ENCODE results near the gene ZNF334.

The ZNF334 gene

DNA sequence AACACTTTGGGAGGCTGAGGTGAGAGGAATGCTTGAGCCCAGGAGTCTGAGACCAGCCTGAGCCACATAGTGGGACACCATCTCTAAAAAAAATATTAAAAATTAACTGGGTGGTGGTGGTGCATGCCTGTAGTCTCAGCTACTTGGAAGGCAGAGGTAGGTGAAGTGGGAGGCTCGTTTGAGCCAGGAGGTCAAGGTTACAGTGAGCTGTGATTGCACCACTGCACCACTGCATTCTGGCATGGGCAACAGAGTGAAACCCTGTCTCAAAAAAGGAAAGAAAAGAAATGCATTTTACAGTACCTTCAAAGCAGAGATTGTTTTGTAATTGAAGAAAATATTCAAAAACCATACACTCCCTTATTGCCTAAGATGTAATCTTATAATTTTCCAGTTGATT lies 30.6 kb upstream of the ZNF334 start:
- TF ChIP-seq, protein P1, sequence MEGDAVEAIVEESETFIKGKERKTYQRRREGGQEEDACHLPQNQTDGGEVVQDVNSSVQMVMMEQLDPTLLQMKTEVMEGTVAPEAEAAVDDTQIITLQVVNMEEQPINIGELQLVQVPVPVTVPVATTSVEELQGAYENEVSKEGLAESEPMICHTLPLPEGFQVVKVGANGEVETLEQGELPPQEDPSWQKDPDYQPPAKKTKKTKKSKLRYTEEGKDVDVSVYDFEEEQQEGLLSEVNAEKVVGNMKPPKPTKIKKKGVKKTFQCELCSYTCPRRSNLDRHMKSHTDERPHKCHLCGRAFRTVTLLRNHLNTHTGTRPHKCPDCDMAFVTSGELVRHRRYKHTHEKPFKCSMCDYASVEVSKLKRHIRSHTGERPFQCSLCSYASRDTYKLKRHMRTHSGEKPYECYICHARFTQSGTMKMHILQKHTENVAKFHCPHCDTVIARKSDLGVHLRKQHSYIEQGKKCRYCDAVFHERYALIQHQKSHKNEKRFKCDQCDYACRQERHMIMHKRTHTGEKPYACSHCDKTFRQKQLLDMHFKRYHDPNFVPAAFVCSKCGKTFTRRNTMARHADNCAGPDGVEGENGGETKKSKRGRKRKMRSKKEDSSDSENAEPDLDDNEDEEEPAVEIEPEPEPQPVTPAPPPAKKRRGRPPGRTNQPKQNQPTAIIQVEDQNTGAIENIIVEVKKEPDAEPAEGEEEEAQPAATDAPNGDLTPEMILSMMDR (IDR thresholded peaks at IDR 0.05; ENCODE audit: low read depth, low read length, missing control alignments), result no peak
- in situ Hi-C loops (cut with HindIII; ENCODE audit: low pct_ligation_motif_present, low sequenced_read_pairs), result no loop called here
- Histone ChIP-seq H3K27ac (no peak overlapping the region), H3K27me3 (replicated peaks) (no peaks in the 10 kb centered on the region), H3K4me3 (ENCODE audit: low read depth, low read length) (no peak overlapping the region), H3K36me3 (replicated peaks) (no peaks in the 10 kb centered on the region)
- no peak for DNase-seq

DNA sequence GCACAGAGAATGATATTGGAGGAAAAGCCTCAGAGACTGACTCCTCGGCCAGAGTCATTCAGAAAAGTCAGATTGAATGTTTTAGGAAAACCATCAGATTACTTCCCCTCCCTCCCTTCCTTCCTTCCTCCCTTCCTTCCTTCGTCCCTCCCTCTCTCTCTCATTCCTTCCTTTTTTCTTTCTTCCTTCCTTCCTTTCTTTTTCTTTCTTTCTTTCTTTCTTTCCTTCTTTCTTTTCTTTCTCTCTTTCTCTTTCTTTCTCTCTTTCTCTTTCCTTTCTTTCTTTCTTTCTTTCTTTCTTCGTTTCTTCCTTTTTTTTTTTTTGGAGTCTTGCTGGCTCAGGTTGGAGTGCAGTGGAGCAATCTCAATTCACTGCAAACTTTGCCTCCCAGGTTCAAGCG lies 29.7 kb upstream of the ZNF334 start:
- Histone ChIP-seq H3K27ac (no peak overlapping the region), H3K36me3 (replicated peaks) (no peaks in the 10 kb centered on the region), H3K4me3 (ENCODE audit: low read depth, low read length) (no peak overlapping the region), H3K27me3 (replicated peaks) (no peaks in the 10 kb centered on the region)
- DNase-seq, result no peak
- TF ChIP-seq, protein P1 (IDR thresholded peaks at IDR 0.05; ENCODE audit: low read depth, low read length, missing control alignments), result no peak
- in situ Hi-C loops (cut with HindIII; ENCODE audit: low pct_ligation_motif_present, low sequenced_read_pairs), result no loop called here

DNA sequence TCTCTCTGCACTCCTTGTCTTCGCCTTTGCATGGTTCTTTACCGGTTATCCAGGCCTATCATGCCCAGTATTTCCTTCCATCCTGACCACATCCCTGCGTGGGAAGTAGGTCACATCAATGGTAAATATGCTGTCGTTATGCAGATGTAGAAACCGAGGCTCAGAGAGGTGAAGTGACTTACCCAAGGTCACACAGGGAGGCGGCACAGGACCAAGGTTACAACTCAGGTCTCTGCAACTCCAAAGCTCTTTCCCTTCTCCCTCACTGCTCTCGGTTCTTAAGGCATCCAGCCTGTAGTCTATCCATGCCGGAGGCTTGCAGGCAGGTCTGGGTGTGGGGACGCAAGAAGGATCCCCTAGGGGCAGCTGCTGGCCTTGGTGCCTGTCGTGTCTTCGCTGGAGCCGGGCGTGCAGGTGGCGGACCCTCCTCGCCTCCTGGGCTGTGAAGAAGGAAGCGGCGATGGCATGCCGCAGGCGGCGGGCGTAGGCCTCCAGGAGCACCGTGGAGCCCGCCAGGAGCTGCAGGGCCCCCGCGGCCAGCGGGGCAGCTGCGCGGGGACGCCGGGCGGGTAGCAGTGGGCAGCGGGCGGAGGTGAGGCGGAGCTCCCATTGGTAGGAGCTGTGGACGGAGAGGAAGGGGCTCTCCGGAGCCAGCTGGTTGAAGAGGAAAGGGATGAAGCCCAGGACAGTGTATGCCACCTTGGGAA lies 28.0 kb upstream of the ZNF334 start:
- DNase-seq, result no peak
- Histone ChIP-seq H3K36me3 (replicated peaks) (no peaks in the 10 kb centered on the region), H3K27ac (no peak overlapping the region), H3K27me3 (replicated peaks) (no peaks in the 10 kb centered on the region), H3K4me3 (ENCODE audit: low read depth, low read length) (no peak overlapping the region)
- TF ChIP-seq, protein P1 (IDR thresholded peaks at IDR 0.05; ENCODE audit: low read depth, low read length, missing control alignments), result no peak
- in situ Hi-C loops (cut with HindIII; ENCODE audit: low pct_ligation_motif_present, low sequenced_read_pairs), result no loop called here

DNA sequence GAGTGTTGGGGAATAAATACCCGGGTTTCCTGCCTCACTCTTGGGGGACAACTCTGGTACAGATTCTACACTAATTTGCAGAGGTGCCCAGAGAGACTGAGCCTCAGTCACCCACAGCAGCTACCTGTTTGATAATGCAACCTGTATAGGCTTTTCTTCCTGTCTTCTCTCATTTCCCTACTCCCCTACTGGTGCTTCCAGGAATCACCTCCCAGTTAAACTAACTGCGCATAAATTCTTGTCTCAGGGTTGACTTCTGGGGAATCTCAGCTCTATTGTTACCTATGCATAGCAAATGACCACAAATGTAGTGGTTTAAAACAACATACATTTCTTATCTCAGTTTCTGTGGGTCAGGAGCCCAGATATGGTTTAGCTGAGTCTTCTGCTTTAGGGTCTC lies 25.8 kb upstream of the ZNF334 start:
- H3K27ac ChIP-seq, result no peak overlapping the region
- H3K27me3 ChIP-seq (replicated peaks), result no peaks in the 10 kb centered on the region
- H3K4me3 ChIP-seq (ENCODE audit: low read depth, low read length), result no peak overlapping the region
- no peak for DNase-seq
- no peaks in the 10 kb centered on the region for H3K36me3 ChIP-seq (replicated peaks)
- in situ Hi-C loops (cut with HindIII; ENCODE audit: low pct_ligation_motif_present, low sequenced_read_pairs), result no loop called here
- TF ChIP-seq, protein P1 (IDR thresholded peaks at IDR 0.05; ENCODE audit: low read depth, low read length, missing control alignments), result no peak

DNA sequence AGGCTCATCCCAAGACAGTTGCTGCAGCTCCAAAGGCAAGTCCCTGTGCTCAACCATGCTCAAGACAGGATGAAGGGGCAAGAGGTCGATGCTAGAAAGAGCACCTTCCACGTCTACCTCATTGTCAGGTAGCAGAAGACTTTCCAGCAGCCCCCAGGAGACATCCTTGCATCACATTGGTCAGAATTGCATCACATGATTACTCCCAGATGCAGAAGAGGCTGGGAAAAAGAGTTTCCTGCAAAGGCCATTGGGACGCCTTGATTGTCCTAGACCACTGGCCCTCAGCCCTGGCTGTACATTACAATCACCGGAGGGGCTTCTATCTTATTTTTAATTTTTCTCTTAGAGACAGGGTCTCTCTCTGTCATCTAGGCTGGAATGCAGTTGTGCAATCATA lies 17.3 kb upstream of the ZNF334 start:
- Histone ChIP-seq H3K27ac (no peak overlapping the region), H3K4me3 (ENCODE audit: low read depth, low read length) (no peak overlapping the region), H3K36me3 (replicated peaks) (no peaks in the 10 kb centered on the region), H3K27me3 (replicated peaks) (no peaks in the 10 kb centered on the region)
- in situ Hi-C loops (cut with HindIII; ENCODE audit: low pct_ligation_motif_present, low sequenced_read_pairs), result no loop called here
- DNase-seq, result no peak
- TF ChIP-seq, protein P1 (IDR thresholded peaks at IDR 0.05; ENCODE audit: low read depth, low read length, missing control alignments), result no peak
